GM19463 (cell line): ENCODE data around the gene TRPT1.

Source experiments
- ATAC-seq: cut with Tn5 transposase; IDR thresholded peaks from one replicate; pipeline ENCODE4 v1.9.1; 2021; ENCODE audit warnings: mild to moderate bottlenecking, moderate library complexity; ENCODE audit not compliant: unreplicated experiment

The TRPT1 gene

GRCh38 chr11:64258946-64259532 is 33.1 kb upstream of the TRPT1 start:
- no peak for ATAC-seq

- no peak for ATAC-seq
These were observed 32.4 kb upstream of the TRPT1 start for GRCh38 chr11:64258356-64258755.

GRCh38 chr11:64256300-64256699 is 30.3 kb upstream of the TRPT1 start:
- no peak for ATAC-seq

- ATAC-seq = no peak
These were observed 29.4 kb upstream of the TRPT1 start for GRCh38 chr11:64255135-64256128.

- no peak for ATAC-seq
These were observed 28.3 kb upstream of the TRPT1 start for GRCh38 chr11:64254326-64254725.

GRCh38 chr11:64253481-64253880 is 27.5 kb upstream of the TRPT1 start:
- ATAC-seq = no peak

- ATAC-seq = no peak
These were observed 27.1 kb upstream of the TRPT1 start for GRCh38 chr11:64253043-64253442.

- no peak for ATAC-seq
These were observed 26.3 kb upstream of the TRPT1 start for GRCh38 chr11:64252003-64252872.

- no peak for ATAC-seq
These were observed 25.7 kb upstream of the TRPT1 start for GRCh38 chr11:64251753-64252002.

- peak; percentile 40 for ATAC-seq
These were observed 25.2 kb upstream of the TRPT1 start, which contains the start of gene PLCB3 for GRCh38 chr11:64251016-64251752. Gene PLCB3 (plus strand): TSS chr11:64251530. CDS start chr11:64251650, 120 bp downstream.

- no peak for ATAC-seq
These were observed 24.5 kb upstream of the TRPT1 start for GRCh38 chr11:64250415-64251015.

- ATAC-seq = no peak
These were observed 23.8 kb upstream of the TRPT1 start for GRCh38 chr11:64249563-64250414.

- no peak for ATAC-seq
These were observed 23.1 kb upstream of the TRPT1 start for GRCh38 chr11:64249038-64249437.

GRCh38 chr11:64248578-64248977 is 22.6 kb upstream of the TRPT1 start:
- ATAC-seq = no peak

- no peak for ATAC-seq
These were observed 21.9 kb upstream of the TRPT1 start for GRCh38 chr11:64247729-64248531.

- peak; percentile 38 for ATAC-seq
These were observed 21.1 kb upstream of the TRPT1 start, which contains the start of gene PPP1R14B for GRCh38 chr11:64246871-64247728. Gene PPP1R14B (minus strand): TSS chr11:64246943. CDS start chr11:64246673, 270 bp downstream.

GRCh38 chr11:64246621-64246870 is 20.6 kb upstream of the TRPT1 start:
- ATAC-seq = peak; percentile 4
